ENCODE measurements around the gene CNTLN.

- no peak for TF ChIP-seq CTCF (IDR thresholded peaks at IDR 0.05)
- no peak for TF ChIP-seq EZH2 (IDR thresholded peaks at IDR 0.05; ENCODE audit: borderline replicate concordance, insufficient read depth, low read depth, low read length, poor library complexity, severe bottlenecking)
These were observed 84.4 kb downstream of the CNTLN start for GRCh38 chr9:17219261-17219660.
